ENCODE measurements around the gene BRD3. TPM values are rescaled to one million over a fixed set of nuclear protein-coding genes. Genes with fewer than 3 reads are reported as not detected.

The BRD3 gene
- total and polyA plus RNA-seq, 2 of the 8 experiments (the other 6 are each of a cell fraction or from before 2014, with no cell fraction given) = 31.0 to 82.7 TPM

DNA sequence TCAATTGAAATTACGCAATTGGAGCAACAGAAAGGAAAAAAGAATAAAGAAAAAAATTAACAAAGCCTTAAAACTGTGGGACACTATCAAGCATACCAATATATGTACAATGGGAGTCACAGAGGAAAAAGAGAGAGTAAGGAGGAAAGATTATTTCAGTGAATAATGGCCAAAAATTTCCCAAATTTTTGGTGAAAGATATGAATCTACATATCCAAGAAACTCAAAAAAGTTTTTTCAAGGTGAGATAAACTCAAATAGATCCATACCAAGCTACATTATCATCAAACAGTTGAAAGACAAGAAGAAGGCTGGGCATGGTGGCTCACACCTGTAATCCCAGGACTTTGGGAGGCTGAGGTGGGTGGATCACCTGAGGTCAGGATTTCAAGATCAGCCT is 8.8 kb upstream of the BRD3 start:
- no peak for DNase-seq (ENCODE audit: low read depth in 1 of 2, low spot score in 2 of 2)
- Histone ChIP-seq H2BK5ac (ENCODE audit: low read depth, low read length) (no peak overlapping the region), H3K4me1 (replicated peaks in 1 of 4; ENCODE audit: control insufficient read depth in 3 of 4, insufficient read depth in 4 of 4, low read length in 3 of 4) (no peaks in the 10 kb centered on the region), H4K20me1 (replicated peaks in 1 of 2; ENCODE audit: control insufficient read depth in 1 of 2, insufficient read depth in 2 of 2, low read length in 2 of 2) (no peaks in the 10 kb centered on the region), H3K4me2 (ENCODE audit: insufficient read depth in 1 of 2, low read depth in 2 of 2, low read length in 2 of 2) (no peak overlapping the region), H3K18ac (ENCODE audit: extremely low read depth, low read length) (no peak overlapping the region), H2BK120ac (replicated peaks; ENCODE audit: low read depth, low read length) (no peak overlapping the region), H3K9ac (replicated peaks in 1 of 4; ENCODE audit: extremely low read depth in 1 of 4, low read depth in 3 of 4, low read length in 3 of 4) (no peak overlapping the region), H3K79me1 (ENCODE audit: low read depth, low read length) (no peaks in the 10 kb centered on the region), H3K14ac (ENCODE audit: insufficient read length) (no peak overlapping the region), H2BK20ac (ENCODE audit: low read length) (no peak overlapping the region), H3K4me3 (ENCODE audit: extremely low read depth in 1 of 4, insufficient read depth in 2 of 4, low read depth in 3 of 4, low read length in 4 of 4) (no peak overlapping the region), H3K23ac (ENCODE audit: insufficient read length) (no peak overlapping the region), H3K9me3 (ENCODE audit: insufficient read depth in 2 of 2, low read depth in 1 of 2, low read length in 1 of 2) (peaks cover 10 to 15% of the 10 kb centered on the region in 2 experiments; a peak in 2 of 4 replicates), H3K23me2 (ENCODE audit: low read depth, low read length) (no peaks in the 10 kb centered on the region), H2BK15ac (ENCODE audit: low read length) (no peak overlapping the region), H2AK5ac (ENCODE audit: low read depth, low read length) (no peak overlapping the region), H4K8ac (ENCODE audit: extremely low read depth, insufficient read depth, low read length) (no peak overlapping the region), H2BK12ac (ENCODE audit: low read depth, low read length) (no peak overlapping the region), H3K4ac (replicated peaks; ENCODE audit: insufficient read length, low read depth, low read length) (no peak overlapping the region), H3K27me3 (replicated peaks in 1 of 4; ENCODE audit: control insufficient read depth in 3 of 4, extremely low read depth in 1 of 4, insufficient read depth in 3 of 4, low read length in 3 of 4) (no peaks in the 10 kb centered on the region), H3K56ac (replicated peaks; ENCODE audit: insufficient read length, low read depth, low read length) (no peak overlapping the region), H3K36me3 (ENCODE audit: control insufficient read depth in 2 of 4, insufficient read depth in 4 of 4, low read length in 3 of 4) (no peaks in the 10 kb centered on the region), H3K79me2 (ENCODE audit: control insufficient read depth in 1 of 2, insufficient read depth in 2 of 2, low read length in 2 of 2) (no peaks in the 10 kb centered on the region), H4K5ac (ENCODE audit: insufficient read length, low read depth, low read length) (no peak overlapping the region), H2AFZ (ENCODE audit: low read length) (no peak overlapping the region), H3K27ac (ENCODE audit: low read depth, low read length) (no peak overlapping the region), H4K91ac (replicated peaks; ENCODE audit: insufficient read length, low read length) (no peak overlapping the region)
- FAIRE-seq = no peak
- CTCF ChIA-PET (ENCODE audit: partially characterized antibody) = no interaction called here
- POLR2A ChIA-PET (ENCODE audit: partially characterized antibody) = no interaction called here
- 0% methylated on average over 1 of the region's 1 CpG; no CpG with 5 or more reads in 1 of the 2 experiments for WGBS, 2 experiments (ENCODE audit: extremely low coverage in 1 of 2, insufficient coverage in 1 of 2, insufficient read length in 1 of 2, insufficient replicate concordance in 2 of 2, low coverage in 1 of 2, low lambda C conversion rate in 2 of 2, missing lambda C conversion rate in 1 of 2)
- no peak for TF ChIP-seq PHF8 (conservative IDR thresholded peaks at IDR 0.05; ENCODE audit: low read depth, low read length)
- TF ChIP-seq TEAD4 (IDR thresholded peaks at IDR 0.05; ENCODE audit: low read depth, low read length) = no peak
- no peak for TF ChIP-seq CHD1 (IDR thresholded peaks at IDR 0.05; ENCODE audit: low read depth, low read length)
- TF ChIP-seq, protein P1, sequence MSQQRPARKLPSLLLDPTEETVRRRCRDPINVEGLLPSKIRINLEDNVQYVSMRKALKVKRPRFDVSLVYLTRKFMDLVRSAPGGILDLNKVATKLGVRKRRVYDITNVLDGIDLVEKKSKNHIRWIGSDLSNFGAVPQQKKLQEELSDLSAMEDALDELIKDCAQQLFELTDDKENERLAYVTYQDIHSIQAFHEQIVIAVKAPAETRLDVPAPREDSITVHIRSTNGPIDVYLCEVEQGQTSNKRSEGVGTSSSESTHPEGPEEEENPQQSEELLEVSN (IDR thresholded peaks at IDR 0.05) = no peak
- no peak for TF ChIP-seq KDM1A (IDR thresholded peaks at IDR 0.05; ENCODE audit: borderline replicate concordance, low read length)
- TF ChIP-seq CTBP2 (IDR thresholded peaks at IDR 0.05; ENCODE audit: borderline replicate concordance, insufficient read depth, insufficient read length, low read length) = no peak
- no peak for TF ChIP-seq GTF2F1 (IDR thresholded peaks at IDR 0.05; ENCODE audit: borderline replicate concordance, low read depth, low read length)
- no peak for TF ChIP-seq RFX5 (IDR thresholded peaks at IDR 0.05; ENCODE audit: borderline replicate concordance, low read depth, low read length)
- TF ChIP-seq TCF12 (IDR thresholded peaks at IDR 0.05; ENCODE audit: low read depth, low read length) = no peak
- no peak for TF ChIP-seq CBX8 (IDR thresholded peaks at IDR 0.05; ENCODE audit: borderline replicate concordance, low read depth, low read length)
- TF ChIP-seq JUN (IDR thresholded peaks at IDR 0.05; ENCODE audit: low read depth, low read length) = no peak
